D341Med (cell line): Measurements from ENCODE around the gene ISG20L2.

Experiments used
- DNase-seq: peaks from one replicate; pipeline ENCODE4 v3.0.0; 2012; ENCODE audit warnings: low spot score

Gene ISG20L2

DNA sequence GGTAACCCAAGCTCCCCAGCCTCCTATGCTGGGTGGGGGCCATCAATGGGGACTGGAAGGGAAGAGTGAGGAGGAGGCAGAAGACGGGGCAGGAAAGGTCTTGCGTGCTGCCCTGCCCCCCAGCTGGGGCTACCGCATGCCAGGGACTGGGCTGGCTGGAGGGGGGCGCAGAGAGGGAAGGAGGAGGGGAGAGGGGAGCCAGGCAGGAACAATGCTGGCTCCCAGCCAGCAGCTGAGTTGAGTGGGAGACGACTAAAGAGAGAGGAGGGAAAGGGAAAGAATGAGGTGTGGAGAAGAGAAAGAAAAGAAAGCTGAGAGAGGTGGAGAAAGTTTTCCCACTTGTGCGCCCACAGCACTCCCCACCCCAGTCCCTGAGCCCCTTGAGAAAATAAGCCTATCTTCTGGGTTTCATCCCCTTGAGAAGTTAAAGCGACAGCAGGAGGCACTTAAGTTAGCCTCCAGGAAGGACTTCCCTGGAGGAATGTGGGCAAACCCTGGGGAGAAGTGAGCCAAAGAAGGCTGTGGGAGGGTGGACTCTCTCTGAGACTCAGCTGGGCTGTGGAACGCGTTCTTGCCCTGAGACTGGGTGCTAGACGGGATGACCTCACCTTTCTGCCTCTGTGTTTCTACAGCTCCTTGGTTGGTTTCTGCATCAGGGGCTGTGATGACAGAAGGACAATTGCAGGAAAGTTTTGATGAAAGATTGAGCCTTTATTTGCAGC, 38.5 kb downstream of the ISG20L2 start:
- no peak for DNase-seq

DNA sequence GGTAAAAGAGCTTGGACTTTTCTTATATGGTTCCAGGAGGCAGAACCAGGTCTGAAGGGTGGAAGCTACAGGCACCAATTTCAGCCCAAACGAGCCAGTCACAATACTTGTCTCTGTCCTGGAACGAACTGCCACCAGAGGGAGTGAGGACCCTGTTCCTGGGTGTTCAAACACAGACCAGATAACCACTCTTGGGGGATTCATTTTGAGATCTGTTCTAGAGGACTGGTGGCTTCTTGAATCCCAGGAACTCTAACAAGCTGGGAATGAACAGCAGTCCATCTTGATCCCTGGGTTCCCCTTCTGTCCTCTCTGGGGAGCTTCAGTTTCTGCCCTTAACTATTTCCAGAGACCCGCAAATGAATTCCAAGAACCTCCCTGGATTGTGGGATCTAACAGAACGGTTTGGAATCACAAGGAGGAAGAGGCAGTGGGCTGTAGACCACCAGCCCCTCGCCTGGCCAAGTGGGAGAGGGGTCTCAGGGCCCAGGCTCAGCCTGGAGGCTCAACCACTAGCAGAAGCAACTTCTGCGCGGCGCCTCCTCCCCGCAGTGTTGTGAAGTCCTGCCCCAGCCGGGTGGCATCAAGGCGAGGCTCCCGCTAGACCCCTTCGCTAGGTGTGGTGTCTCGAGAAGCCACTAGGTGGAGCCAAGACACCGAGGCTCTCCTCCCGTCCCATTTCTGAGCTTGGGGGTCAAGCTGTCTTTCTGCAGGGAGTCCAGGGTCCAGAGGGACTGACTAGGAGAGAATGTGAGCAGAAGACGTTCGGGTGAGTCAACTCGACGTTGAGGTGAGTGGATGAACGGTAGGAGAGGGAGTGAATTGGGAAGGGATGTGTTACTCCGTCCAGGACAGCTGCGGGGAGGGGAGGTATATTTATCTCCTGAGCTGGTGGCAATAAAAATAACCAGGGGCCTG, 39.3 kb downstream of the ISG20L2 start:
- peak; percentile 93 for DNase-seq

- DNase-seq: no peak
Measured at GRCh38 chr1:156684227-156684782, 44.3 kb downstream of the ISG20L2 start.

- DNase-seq: no peak
Measured at GRCh38 chr1:156682166-156682890, 46.2 kb downstream of the ISG20L2 start.

- DNase-seq: no peak
Measured at GRCh38 chr1:156681196-156681960, 47.2 kb downstream of the ISG20L2 start.

DNA sequence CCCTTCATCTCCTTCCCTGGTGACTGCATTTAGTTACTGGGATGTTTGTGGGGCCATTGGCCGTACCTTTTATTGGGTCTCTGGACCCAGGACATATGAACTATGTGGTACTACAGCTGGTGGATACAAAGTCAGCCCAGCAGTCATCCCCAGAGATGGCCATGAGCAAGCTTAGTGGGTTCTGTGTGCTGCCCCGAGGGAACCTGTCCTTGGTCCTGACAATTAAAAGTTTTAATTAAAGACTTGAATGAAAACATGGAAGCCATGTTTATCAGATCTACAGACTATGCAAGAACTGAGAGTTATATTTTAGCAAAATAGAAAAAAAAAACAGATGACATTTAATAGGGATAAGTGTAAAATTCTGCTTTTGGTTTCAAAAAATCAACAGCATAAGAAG, 48.5 kb downstream of the ISG20L2 start:
- no peak for DNase-seq

DNA sequence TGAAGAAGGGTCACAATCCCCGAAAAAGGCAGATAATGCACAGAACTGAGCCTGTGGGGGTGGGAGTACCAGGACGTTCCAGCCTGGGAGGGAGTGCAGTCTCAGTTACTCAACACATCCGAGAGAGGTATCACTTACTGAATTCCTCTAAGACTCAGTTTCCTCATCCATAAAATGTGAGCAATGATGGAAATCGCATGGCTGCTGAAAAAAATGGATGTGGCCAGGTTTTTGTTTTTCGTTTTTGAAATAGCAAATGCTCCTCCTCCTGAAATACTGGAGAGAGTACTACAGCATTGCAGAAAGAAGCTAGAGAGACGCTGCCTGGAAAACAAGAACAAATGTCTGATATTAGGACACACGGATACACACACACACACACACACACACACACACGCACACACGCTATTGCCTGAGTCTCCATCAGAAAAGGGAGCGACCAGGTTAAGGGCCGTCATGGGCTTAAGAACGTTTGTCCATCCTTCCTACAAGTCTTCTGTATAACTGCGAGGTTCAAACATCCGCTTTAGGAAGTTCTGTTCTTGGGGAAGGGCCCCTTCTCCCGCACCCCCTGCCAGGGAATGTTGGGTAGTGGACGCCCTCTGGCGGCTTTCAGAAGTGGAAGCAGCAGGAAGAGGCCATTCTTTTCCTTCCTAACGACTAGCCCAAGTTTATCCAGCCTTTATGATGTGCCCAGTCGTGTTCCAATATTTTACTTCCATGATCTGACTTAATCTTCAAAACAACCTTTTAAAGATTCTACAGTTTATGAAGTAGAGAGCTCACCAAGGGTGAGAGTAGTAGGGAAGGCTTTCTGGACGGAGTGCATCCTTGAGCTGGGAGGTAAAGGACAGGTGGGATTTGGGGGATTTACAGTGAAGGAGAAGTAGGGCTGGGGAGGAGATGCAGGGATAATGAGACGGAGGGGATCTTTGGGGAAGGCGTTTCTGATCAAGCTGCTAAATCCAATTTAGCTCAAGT, 50.7 kb downstream of the ISG20L2 start:
- peak; percentile 85 for DNase-seq

DNA sequence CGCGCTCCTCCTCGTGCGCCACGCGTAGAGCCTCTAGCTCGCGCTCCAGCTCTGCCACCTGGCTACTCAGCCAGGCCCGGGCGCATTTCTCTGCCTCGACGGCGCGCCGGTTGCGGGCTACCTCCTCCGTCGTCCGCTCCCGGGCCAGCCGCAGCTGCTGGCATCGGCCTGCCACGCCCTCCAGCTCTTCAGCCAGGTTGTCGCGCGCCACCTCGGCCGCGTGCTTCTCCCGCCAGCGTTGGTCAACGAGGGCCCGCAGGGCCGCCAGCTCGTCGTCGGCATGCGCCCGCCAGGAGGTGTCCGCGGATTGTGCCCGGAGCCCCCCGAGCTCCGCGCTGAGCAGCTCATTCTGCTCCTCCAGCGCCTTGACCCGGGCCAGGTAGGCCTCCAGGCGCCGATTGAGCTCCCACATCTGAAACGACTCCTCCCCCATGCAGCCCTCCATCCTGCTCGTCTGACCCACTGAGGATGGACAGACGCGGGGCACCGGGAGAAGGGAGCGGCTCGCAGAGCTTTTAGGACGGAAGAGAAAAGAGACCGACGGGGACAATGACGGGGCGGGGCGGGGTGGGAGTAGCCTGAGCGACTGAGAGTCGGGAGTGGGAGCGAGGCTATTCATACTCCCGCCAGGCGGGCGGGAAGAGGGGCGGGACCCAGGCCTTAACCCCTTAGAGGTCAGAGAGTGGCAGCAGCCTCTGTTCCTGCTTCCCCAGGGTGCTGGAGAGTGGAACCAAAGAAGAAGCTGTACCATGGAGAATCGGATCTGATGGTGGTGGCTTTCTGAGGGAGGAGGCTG, 51.5 kb downstream of the ISG20L2 start, which contains the start of gene NES:
TSS of gene NES (minus strand) at position 588 of the 796 bp plus-strand sequence. CDS start at position 445, 143 bp downstream.
- peak; percentile 70 for DNase-seq

- DNase-seq: no peak
Measured at GRCh38 chr1:156676114-156676819, 52.3 kb downstream of the ISG20L2 start.

- DNase-seq: no peak
Measured at GRCh38 chr1:156675210-156676113, 53.1 kb downstream of the ISG20L2 start.

GRCh38 chr1:156673387-156674121, 55.0 kb downstream of the ISG20L2 start:
- DNase-seq: no peak
